ENCODE results near the gene PLA2G4F. TPM values are rescaled to one million over a fixed set of nuclear protein-coding genes. Genes with fewer than 3 reads are reported as not detected.
A peak's percentile ranks its signal among the peaks of the same experiment; 100 is the strongest.
"Not testable (repeated sequence)": the region's sequence is repeated elsewhere in the genome, so short reads cannot be mapped to it uniquely, and the experiment has no call there.

Gene PLA2G4F
- total RNA-seq, 1 donor from 2014 or later: 5.2 TPM

DNA sequence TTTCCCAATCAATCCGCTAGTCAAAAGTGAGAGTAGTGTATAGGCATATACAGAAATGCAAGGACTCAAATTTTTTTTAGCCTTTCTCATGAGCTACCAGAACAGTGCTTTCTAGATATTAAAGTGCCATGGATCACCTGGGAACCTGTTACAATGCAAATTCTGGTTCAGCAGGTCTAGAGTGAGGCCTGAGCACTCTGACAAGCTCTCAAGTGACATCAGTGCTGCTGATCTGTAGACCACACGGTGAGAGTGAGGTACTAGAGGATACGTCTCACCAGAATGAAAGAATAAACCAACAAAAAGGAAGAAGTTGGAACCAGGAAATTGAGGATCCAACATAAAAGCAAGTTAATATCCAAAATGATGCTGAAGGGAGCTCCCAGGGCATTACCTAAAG, 46.1 kb downstream of the PLA2G4F start:
- no peak for ATAC-seq
- intact Hi-C loops (cut with micrococcal nuclease): no loop called here
- DNase-seq: no peak

DNA sequence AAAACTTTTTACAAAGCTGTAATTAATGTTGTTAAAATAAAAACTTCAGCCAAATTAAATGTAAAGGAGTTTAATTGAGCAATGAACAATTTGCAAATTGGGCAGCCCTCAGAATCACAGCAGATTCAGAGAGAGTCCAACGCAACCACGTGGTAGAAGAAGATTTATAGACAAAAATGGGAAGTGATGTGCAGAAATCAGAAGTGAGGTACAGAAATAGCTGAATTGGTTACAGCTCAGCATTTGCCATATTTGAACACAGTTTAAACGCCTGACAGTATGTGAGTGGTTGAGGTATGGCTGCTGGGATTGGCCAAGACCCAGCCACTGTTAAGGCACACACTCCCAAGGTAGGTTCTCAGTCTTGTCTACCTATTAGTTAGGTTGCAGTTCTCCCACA, 47.6 kb downstream of the PLA2G4F start:
- no peak for ATAC-seq
- intact Hi-C loops (cut with micrococcal nuclease): no loop called here
- no peak for DNase-seq

- intact Hi-C loops (cut with micrococcal nuclease): no loop called here
- no peak for ATAC-seq
- no peak for DNase-seq
These were observed 48.2 kb downstream of the PLA2G4F start for GRCh38 chr15:42108189-42108588.

- ATAC-seq (no peak), DNase-seq (no peak)
- intact Hi-C loops (cut with micrococcal nuclease): no loop called here
These were observed 49.0 kb downstream of the PLA2G4F start for GRCh38 chr15:42107473-42107872.

DNA sequence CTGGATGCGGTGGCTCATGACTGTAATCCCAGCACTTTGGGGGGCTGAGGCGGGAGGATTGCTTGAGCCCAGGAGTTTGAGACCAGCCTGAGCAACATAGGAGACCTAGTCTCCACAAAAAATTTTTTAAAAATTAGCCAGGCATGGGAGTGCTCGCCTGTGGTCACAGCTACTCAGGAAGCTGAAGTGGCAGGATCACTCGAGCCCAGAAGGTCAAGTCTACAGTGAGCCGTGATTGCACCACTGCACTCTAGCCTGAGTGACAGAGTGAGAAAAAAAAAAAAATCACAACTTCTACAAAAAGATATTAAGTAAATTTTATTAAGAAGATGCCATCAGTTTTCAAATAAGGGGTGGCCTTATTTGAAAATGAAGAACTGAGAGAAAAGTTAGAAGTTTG, 50.1 kb downstream of the PLA2G4F start:
- intact Hi-C loops (cut with micrococcal nuclease): no loop called here
- no peak for DNase-seq

DNA sequence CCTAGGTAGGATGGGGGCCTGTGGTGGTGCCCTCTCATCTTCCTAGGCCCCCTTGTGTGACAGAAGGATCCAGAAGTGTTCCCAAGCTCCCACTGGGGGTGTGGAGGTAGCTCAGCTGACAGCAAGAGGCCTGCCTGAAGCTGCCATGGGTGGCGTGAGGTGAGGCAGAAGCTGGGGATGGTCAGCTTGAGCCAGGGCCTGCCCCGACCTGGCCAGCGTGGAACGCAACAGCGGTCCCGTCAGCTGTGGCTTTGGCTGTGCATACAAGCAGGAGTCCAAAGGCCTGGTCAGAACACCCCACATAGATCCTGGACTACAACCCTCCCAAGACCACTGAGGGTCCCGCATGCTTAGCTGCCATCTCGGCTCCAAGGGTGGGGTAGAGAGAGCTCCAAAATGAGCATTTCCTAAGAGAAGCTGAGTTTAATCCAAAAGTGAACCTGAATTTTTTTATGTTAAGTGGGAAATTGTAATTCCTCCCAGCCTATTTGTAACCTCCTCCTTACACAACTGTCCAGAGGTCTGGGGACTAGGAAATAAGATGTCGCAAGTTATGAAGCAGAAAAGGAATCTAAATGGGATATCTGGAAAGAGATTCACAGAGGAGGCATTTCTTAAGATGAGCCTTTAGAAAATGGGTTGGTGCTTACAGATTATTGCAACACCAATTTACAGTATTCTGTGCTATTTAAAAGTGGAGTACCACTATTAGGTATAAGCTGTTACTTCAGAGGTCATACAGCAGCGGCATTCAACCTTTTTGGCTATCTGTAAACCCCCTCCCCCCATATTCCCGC, 52.1 kb downstream of the PLA2G4F start:
- intact Hi-C loops (cut with micrococcal nuclease): no loop called here
- DNase-seq: no peak
- ATAC-seq: no peak

More for the DNA sequence above, 50.1 kb downstream of the PLA2G4F start:
- ATAC-seq: no peak

- no peak for ATAC-seq
- no peak for DNase-seq
- intact Hi-C loops (cut with micrococcal nuclease): no loop called here
These were observed 53.7 kb downstream of the PLA2G4F start for GRCh38 chr15:42102646-42103235.

- intact Hi-C loops (cut with micrococcal nuclease): no loop called here
- ATAC-seq: no peak
- no peak for DNase-seq
These were observed 54.6 kb downstream of the PLA2G4F start for GRCh38 chr15:42101861-42102260.

GRCh38 chr15:42100021-42100800, 56.2 kb downstream of the PLA2G4F start:
- no peak for ATAC-seq
- intact Hi-C loops (cut with micrococcal nuclease): no loop called here
- no peak for DNase-seq

DNA sequence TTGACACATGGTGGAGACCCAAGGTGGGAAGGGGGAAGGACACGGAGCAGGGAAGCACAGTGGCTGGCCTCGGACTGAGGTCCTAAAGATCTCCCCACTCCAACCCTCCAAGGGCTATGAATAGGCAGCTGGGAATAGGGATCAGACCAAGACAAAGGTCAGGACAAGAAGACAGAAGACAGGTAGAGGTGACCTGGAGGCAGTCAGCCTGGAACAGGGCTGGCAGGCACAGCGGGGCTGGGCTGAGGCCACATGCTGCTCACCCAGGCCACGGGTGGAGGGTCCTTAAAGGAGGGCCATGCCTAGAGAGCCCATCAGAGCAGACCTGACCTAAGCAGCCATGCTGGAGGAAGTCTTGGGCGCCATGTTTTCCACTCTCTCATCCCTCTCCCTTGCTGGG, 59.4 kb downstream of the PLA2G4F start:
- ATAC-seq: no peak
- no peak for DNase-seq
- intact Hi-C loops (cut with micrococcal nuclease): no loop called here

GRCh38 chr15:42094512-42094963, 61.9 kb downstream of the PLA2G4F start, which contains the start of gene PLA2G4D:
PLA2G4D (minus strand) TSS chr15:42094562; CDS start chr15:42094459, 103 bp downstream.
- ATAC-seq (no peak), DNase-seq (no peak)
- intact Hi-C loops (cut with micrococcal nuclease): no loop called here

DNA sequence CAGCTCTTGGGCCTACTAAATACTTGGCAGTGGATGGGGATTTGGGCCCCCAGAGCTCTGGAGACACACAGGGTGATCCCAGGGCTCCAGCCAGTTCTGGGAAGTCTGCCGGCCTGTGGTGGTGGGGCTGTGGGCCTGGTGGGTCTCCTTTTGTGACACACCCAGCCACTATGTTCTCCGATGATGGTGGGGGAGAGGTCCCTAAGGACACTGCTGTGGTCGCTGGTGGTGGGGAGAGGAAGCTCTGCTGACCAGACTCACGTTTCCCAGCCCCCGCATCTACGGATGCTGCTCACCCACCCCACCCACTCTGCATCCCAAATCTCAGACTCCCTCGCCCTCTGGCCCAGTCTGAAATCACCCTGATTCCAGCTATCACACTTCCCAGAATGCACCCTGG, 62.5 kb downstream of the PLA2G4F start:
- intact Hi-C loops (cut with micrococcal nuclease): no loop called here
- ATAC-seq: no peak
- DNase-seq: no peak

DNA sequence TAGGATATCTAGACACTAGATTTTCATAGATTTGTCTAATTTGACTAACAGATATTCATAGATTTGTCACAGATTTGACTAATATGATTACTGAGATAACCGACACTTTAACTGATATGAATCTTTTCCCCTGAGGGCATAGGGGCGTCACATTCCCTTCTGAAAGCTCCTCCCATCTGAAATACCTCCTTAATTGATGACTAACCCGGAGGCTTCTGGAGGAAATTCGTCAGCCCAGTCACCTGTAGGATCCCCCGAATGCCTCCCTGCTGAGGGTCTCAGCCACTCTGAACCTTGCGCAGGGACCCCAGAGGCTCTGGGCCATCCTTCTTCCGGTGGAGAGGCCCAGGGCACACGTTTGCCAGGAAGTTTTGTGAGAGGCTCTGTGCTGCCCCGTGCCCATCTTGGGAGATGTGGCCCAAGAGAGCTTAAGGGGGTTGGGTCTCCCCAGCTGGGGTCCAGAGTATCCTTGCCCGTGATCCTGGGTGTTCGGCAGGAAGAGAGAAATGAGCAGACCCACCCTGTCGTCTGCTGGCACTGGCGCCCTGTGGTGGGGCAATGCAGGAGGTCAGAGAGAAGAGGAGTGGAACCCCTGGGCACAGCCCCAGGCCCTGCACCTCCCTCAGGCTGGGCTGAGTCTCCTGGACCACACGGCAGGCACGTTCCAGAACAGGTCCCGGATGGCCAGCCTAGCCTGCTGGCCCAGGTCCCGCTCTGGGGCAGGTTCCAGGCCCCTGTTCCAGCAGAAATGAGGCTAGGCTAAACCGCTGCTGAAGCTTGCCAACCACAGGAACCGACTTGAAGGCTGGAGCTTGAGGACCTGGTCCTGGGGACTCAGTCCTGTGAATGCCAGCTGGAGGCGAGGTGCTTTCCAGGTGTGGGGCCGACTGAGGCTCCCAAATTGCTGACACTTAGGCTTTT, 63.8 kb downstream of the PLA2G4F start:
- DNase-seq: peak; percentile 79
- intact Hi-C loops (cut with micrococcal nuclease): no loop called here
- peak; percentile 90 for ATAC-seq

DNA sequence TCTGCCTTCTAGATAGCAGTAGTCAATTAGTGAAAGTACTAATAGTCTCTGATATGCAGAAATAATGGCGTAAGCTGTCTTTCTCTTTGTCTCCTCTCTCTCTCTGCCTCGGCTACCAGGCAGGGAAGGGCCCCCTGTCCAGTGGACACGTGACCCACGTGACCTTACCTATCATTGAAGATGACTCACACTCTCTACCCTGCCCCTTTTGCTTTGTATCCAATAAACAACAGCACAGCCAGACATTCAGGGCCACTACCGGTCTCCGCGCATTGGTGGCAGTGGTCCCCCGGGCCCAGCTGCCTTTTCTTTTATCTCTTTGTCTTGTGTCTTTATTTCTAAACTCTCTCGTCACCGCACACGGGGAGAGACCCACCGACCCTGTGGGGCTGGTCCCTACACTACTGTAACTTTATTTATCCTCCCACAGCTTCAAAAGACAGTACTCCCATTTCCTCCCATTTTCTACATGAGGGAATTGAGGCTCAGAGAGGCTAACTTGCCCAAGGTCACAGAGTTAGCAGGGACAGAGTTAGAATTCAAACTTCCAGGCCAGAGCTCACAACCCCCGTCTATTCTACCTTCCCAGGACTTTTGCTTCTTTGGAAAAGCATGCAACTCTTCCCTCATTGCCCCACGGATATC, 64.6 kb downstream of the PLA2G4F start:
- ATAC-seq; intact Hi-C loops (cut with micrococcal nuclease); DNase-seq: not testable (repeated sequence)

- intact Hi-C loops (cut with micrococcal nuclease): no loop called here
- no peak for ATAC-seq
- no peak for DNase-seq
These were observed 65.7 kb downstream of the PLA2G4F start for GRCh38 chr15:42090781-42091180.

DNA sequence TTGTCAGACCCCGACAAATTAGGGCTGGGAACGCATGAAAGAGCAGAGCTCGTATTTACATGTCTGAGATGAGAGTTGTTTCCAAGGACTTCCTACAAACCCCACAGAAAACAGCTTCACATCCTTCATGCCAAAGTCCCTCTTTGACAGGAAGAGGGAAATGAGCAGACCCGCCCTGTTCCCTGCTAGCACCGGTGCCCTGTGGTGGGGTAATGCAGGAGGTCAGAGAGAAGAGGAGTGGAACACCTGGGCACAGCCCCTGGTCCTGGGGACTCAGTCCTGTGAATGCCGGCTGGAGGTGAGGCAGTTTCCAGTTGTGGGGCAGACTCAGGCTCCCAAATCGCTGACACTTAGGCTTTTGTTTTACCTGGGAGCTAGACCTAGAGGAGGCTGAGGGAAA, 66.1 kb downstream of the PLA2G4F start:
- ATAC-seq (no peak), DNase-seq (no peak)
- intact Hi-C loops (cut with micrococcal nuclease): no loop called here

GRCh38 chr15:42089942-42090341, 66.5 kb downstream of the PLA2G4F start:
- intact Hi-C loops (cut with micrococcal nuclease): no loop called here
- DNase-seq: no peak
- no peak for ATAC-seq

All from left ventricle myocardium superior (tissue), 1 donor.